ENCODE measurements around the gene TEX51.

TEX51 gene

DNA sequence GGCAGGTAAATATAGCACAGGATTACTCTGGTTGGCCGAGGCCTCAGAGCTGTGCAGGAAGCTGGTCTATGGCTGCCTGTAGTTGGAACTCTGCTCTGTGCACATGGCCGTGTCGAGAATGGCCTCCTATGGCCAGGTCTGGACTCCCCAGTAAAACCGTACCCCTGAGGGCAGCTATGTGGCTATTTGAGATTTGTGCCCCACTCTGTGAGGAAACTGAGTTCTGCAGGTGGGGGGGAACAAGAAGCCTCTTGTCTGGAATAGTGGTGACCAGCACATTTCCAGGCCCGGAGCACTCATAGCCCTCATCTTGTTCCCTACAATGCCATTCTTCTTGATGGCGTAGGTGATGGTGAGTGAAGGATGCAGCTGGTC is 15.0 kb upstream of the TEX51 start:
- Histone ChIP-seq H3K79me2 (ENCODE audit: insufficient read depth, low read length) (no peaks in the 10 kb centered on the region), H3K9me3 (ENCODE audit: insufficient read depth, low read depth, low read length) (no peaks in the 10 kb centered on the region), H3K9ac (ENCODE audit: low read depth, low read length, poor library complexity, severe bottlenecking) (no peak overlapping the region), H4K20me1 (ENCODE audit: insufficient read depth, low read length, poor library complexity, severe bottlenecking) (no peaks in the 10 kb centered on the region), H3K4me3 (ENCODE audit: low read length, poor library complexity, severe bottlenecking) (no peak overlapping the region), H3K36me3 (ENCODE audit: insufficient read depth, low read length) (no peaks in the 10 kb centered on the region), H3K4me2 (ENCODE audit: low read depth, low read length, poor library complexity, severe bottlenecking) (no peak overlapping the region), H2AFZ (ENCODE audit: low read length) (no peak overlapping the region), H3K4me1 (ENCODE audit: insufficient read depth, low read length, poor library complexity, severe bottlenecking) (no peaks in the 10 kb centered on the region), H3K27me3 (ENCODE audit: insufficient read depth, low read length, poor library complexity, severe bottlenecking) (no peaks in the 10 kb centered on the region), H3F3A (ENCODE audit: low read depth) (no peaks in the 10 kb centered on the region), H3K9me2 (replicated peaks; ENCODE audit: low read depth, low read length) (no peaks in the 10 kb centered on the region)
- TF ChIP-seq, protein P1, sequence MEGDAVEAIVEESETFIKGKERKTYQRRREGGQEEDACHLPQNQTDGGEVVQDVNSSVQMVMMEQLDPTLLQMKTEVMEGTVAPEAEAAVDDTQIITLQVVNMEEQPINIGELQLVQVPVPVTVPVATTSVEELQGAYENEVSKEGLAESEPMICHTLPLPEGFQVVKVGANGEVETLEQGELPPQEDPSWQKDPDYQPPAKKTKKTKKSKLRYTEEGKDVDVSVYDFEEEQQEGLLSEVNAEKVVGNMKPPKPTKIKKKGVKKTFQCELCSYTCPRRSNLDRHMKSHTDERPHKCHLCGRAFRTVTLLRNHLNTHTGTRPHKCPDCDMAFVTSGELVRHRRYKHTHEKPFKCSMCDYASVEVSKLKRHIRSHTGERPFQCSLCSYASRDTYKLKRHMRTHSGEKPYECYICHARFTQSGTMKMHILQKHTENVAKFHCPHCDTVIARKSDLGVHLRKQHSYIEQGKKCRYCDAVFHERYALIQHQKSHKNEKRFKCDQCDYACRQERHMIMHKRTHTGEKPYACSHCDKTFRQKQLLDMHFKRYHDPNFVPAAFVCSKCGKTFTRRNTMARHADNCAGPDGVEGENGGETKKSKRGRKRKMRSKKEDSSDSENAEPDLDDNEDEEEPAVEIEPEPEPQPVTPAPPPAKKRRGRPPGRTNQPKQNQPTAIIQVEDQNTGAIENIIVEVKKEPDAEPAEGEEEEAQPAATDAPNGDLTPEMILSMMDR (conservative IDR thresholded peaks at IDR 0.05; ENCODE audit: low read length): no peak
- no peak for TF ChIP-seq EZH2phosphoT487 (IDR thresholded peaks at IDR 0.05; ENCODE audit: borderline replicate concordance)

DNA sequence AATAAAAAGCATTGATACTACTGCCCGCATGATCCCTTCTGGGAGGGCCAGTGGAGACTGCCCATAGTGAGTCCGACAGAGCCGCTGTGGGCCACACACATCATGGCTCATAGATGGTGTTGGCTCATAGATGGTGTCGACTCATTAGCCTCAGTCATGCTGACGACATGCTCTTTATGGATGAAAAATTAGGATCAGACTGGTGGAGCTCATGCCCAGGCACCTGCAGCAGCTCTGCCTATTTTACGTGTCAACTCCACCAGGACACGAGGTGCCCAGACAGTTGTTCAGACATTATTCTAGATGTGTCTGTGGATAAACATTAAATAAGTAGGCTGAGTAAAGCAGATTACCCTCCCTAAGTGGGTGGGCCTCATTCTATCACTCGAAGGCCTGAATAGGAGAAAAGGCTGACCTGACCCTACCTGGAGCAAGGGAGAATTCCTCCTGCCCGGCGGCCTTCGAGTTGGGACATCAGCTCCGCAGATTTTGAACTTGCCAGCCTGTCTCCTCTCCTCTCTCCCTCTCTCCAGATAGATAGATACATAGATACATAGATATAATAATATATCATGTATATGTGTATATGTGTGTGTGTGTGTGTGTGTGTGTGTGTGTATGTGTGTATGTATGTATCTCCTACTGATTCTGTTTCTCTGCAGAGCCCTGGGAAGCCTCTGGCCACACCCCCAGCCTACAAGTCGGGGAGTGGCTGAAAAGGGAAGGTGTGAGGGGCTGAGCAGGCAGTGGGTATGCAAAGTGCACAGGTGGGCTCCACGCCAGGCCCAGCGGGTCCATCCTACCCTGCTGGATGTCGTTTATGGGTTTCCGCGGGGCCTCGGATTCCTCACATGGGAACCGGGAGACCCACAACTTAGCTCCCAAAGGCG is 13.6 kb upstream of the TEX51 start:
- TF ChIP-seq, protein P1 (conservative IDR thresholded peaks at IDR 0.05; ENCODE audit: low read length): no peak
- no peak for TF ChIP-seq EZH2phosphoT487 (IDR thresholded peaks at IDR 0.05; ENCODE audit: borderline replicate concordance)
- Histone ChIP-seq H3K36me3 (ENCODE audit: insufficient read depth, low read length) (no peaks in the 10 kb centered on the region), H3K4me3 (ENCODE audit: low read length, poor library complexity, severe bottlenecking) (no peak overlapping the region), H3K9me3 (ENCODE audit: insufficient read depth, low read depth, low read length) (no peaks in the 10 kb centered on the region), H3K9me2 (replicated peaks; ENCODE audit: low read depth, low read length) (no peaks in the 10 kb centered on the region), H3F3A (ENCODE audit: low read depth) (no peaks in the 10 kb centered on the region), H3K27me3 (ENCODE audit: insufficient read depth, low read length, poor library complexity, severe bottlenecking) (no peaks in the 10 kb centered on the region), H3K4me2 (ENCODE audit: low read depth, low read length, poor library complexity, severe bottlenecking) (no peak overlapping the region), H3K4me1 (ENCODE audit: insufficient read depth, low read length, poor library complexity, severe bottlenecking) (no peaks in the 10 kb centered on the region), H3K79me2 (ENCODE audit: insufficient read depth, low read length) (no peaks in the 10 kb centered on the region), H3K9ac (ENCODE audit: low read depth, low read length, poor library complexity, severe bottlenecking) (no peak overlapping the region), H4K20me1 (ENCODE audit: insufficient read depth, low read length, poor library complexity, severe bottlenecking) (no peaks in the 10 kb centered on the region), H2AFZ (ENCODE audit: low read length) (no peak overlapping the region)

DNA sequence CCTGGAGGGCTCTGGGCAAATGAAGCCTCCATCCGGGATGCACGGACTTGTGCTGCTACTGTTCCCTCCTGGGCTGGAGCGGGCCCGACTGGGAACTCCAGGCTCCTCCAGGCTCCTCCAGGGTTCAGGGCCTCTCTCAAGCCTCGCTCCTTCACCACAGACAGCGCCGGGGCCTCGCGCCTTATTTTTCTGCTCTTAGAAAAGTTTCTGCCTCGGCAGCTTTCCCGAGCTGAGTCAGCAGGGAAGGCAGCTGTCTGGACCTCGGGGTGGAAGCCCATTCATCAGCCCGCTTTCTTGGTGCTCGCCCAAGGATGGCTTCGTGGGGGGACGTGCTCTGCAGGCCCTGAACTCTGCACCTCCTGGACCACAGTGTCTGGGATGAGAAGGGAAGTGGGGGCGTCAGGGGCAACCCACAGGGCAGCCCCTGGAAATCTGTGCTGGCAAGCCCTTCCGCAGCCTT is 12.9 kb upstream of the TEX51 start:
- Histone ChIP-seq H3K9me2 (replicated peaks; ENCODE audit: low read depth, low read length) (no peaks in the 10 kb centered on the region), H4K20me1 (ENCODE audit: insufficient read depth, low read length, poor library complexity, severe bottlenecking) (no peaks in the 10 kb centered on the region), H3K9me3 (ENCODE audit: insufficient read depth, low read depth, low read length) (no peaks in the 10 kb centered on the region), H2AFZ (ENCODE audit: low read length) (no peak overlapping the region), H3K4me1 (ENCODE audit: insufficient read depth, low read length, poor library complexity, severe bottlenecking) (no peaks in the 10 kb centered on the region), H3K79me2 (ENCODE audit: insufficient read depth, low read length) (no peaks in the 10 kb centered on the region), H3K27me3 (ENCODE audit: insufficient read depth, low read length, poor library complexity, severe bottlenecking) (no peaks in the 10 kb centered on the region), H3F3A (ENCODE audit: low read depth) (no peaks in the 10 kb centered on the region), H3K4me2 (ENCODE audit: low read depth, low read length, poor library complexity, severe bottlenecking) (no peak overlapping the region), H3K4me3 (ENCODE audit: low read length, poor library complexity, severe bottlenecking) (no peak overlapping the region), H3K9ac (ENCODE audit: low read depth, low read length, poor library complexity, severe bottlenecking) (no peak overlapping the region), H3K36me3 (ENCODE audit: insufficient read depth, low read length) (no peaks in the 10 kb centered on the region)
- TF ChIP-seq EZH2phosphoT487 (IDR thresholded peaks at IDR 0.05; ENCODE audit: borderline replicate concordance): no peak
- TF ChIP-seq, protein P1 (conservative IDR thresholded peaks at IDR 0.05; ENCODE audit: low read length): no peak
